Esophagus squamous epithelium (tissue), 4 donors: ENCODE data around the gene GOLGA6C.

Experiments
- POLR2A ChIP-seq, 4 donors: fragments of 450-650 bp; IDR thresholded peaks; one replicate each; pipeline ENCODE4 v1.6.1; 2017; ENCODE audit warnings: antibody characterized with exemption in 4 of 4, mild to moderate bottlenecking in 4 of 4, moderate library complexity in 3 of 4
- TF ChIP-seq, protein P1 (sequence below), 6 experiments: fragments of 450-650 bp in 4 of 6; fragments of 200-600 bp in 2 of 6; sonication (generic) in 2 of 6; IDR thresholded peaks; one replicate each; pipeline ENCODE4 v1.5.1; 2016 to 2019; ENCODE audit warnings: antibody characterized with exemption in 6 of 6, mild to moderate bottlenecking in 4 of 6, moderate library complexity in 4 of 6

DNA sequence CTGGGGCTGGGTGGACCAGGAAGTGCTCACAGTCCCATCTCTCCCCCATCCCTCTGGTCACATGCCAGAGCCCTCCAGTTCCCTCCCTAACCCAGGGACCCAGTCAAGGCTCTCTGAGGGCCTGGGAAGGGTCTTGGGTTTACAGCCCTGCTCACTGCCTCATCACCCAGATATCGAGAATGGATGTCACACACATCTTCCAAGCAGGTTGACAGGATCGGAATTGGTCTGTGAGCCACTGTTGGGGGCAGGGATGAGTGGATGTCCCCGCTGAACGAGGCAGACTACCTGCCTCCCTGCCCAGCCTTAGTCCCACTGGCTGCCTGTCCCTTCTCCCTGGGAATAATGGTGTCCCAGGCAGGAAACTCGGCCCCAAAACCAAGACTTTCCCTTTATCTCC lies 20.0 kb upstream of the GOLGA6C start:
- TF ChIP-seq, protein P1, sequence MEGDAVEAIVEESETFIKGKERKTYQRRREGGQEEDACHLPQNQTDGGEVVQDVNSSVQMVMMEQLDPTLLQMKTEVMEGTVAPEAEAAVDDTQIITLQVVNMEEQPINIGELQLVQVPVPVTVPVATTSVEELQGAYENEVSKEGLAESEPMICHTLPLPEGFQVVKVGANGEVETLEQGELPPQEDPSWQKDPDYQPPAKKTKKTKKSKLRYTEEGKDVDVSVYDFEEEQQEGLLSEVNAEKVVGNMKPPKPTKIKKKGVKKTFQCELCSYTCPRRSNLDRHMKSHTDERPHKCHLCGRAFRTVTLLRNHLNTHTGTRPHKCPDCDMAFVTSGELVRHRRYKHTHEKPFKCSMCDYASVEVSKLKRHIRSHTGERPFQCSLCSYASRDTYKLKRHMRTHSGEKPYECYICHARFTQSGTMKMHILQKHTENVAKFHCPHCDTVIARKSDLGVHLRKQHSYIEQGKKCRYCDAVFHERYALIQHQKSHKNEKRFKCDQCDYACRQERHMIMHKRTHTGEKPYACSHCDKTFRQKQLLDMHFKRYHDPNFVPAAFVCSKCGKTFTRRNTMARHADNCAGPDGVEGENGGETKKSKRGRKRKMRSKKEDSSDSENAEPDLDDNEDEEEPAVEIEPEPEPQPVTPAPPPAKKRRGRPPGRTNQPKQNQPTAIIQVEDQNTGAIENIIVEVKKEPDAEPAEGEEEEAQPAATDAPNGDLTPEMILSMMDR (IDR thresholded peaks at IDR 0.05) = no peak
- TF ChIP-seq POLR2A (IDR thresholded peaks at IDR 0.05) = no peak
